HG03575 (cell line): Measurements from ENCODE around the gene SGCA.

Source experiments
- ATAC-seq: cut with Tn5 transposase; IDR thresholded peaks from one replicate; pipeline ENCODE4 v1.9.1; 2021; ENCODE audit not compliant: unreplicated experiment, insufficient number of reproducible peaks, low FRiP score; ENCODE audit errors: extremely low read depth

The SGCA gene

GRCh38 chr17:50133028-50133768 lies 32.6 kb upstream of the SGCA start:
- ATAC-seq, result no peak

GRCh38 chr17:50133769-50134099 lies 32.1 kb upstream of the SGCA start:
- no peak for ATAC-seq

GRCh38 chr17:50134206-50135110 lies 31.3 kb upstream of the SGCA start:
- ATAC-seq, result no peak

- no peak for ATAC-seq
These were observed 30.3 kb upstream of the SGCA start for GRCh38 chr17:50135316-50136095.

- no peak for ATAC-seq
These were observed 29.6 kb upstream of the SGCA start for GRCh38 chr17:50136096-50136687.

GRCh38 chr17:50137042-50137441 lies 28.8 kb upstream of the SGCA start:
- ATAC-seq, result no peak

GRCh38 chr17:50139185-50139783 lies 26.5 kb upstream of the SGCA start:
- ATAC-seq, result no peak

- no peak for ATAC-seq
These were observed 25.6 kb upstream of the SGCA start for GRCh38 chr17:50139950-50140885.

- no peak for ATAC-seq
These were observed 24.6 kb upstream of the SGCA start for GRCh38 chr17:50141026-50141744.

- ATAC-seq, result no peak
These were observed 24.1 kb upstream of the SGCA start for GRCh38 chr17:50141745-50142110.

- ATAC-seq, result no peak
These were observed 22.2 kb upstream of the SGCA start for GRCh38 chr17:50143461-50144176.

- ATAC-seq, result no peak
These were observed 21.4 kb upstream of the SGCA start for GRCh38 chr17:50144355-50144754.

- ATAC-seq, result no peak
These were observed 20.8 kb upstream of the SGCA start for GRCh38 chr17:50144845-50145531.

GRCh38 chr17:50145532-50146229 lies 20.1 kb upstream of the SGCA start:
- no peak for ATAC-seq

GRCh38 chr17:50146230-50146926 lies 19.4 kb upstream of the SGCA start:
- ATAC-seq, result no peak
